HUES64 (cell line): ENCODE data around the gene TAS1R2.

Experiments used
- H3K27ac ChIP-seq: 2 replicates; pipeline ENCODE4 v1.7.0; 2013; ENCODE audit warnings: low read depth, low read length, inconsistent platforms
- H3K27me3 ChIP-seq: 2 replicates; pipeline ENCODE4 v1.6.1; 2013; ENCODE audit warnings: mild to moderate bottlenecking, low read length; ENCODE audit not compliant: insufficient read depth
- H3K36me3 ChIP-seq: 2 replicates; pipeline ENCODE4 v1.6.1; 2013; ENCODE audit warnings: mild to moderate bottlenecking, low read length; ENCODE audit not compliant: insufficient read depth
- H3K4me1 ChIP-seq: 2 replicates; pipeline ENCODE4 v1.6.1; 2013; ENCODE audit warnings: mild to moderate bottlenecking, low read length, moderate library complexity; ENCODE audit not compliant: insufficient read depth
- H3K4me3 ChIP-seq: 2 replicates; pipeline ENCODE4 v1.5.1; 2013; ENCODE audit warnings: mild to moderate bottlenecking, low read length, moderate library complexity
- H3K9ac ChIP-seq: 2 replicates; pipeline ENCODE4 v1.6.1; 2013; ENCODE audit warnings: mild to moderate bottlenecking, low read depth, low read length
- H3K9me3 ChIP-seq: 2 replicates; pipeline ENCODE4 v1.6.1; 2013; ENCODE audit warnings: low read depth, low read length; ENCODE audit not compliant: insufficient read depth
- WGBS: fragments of 150-250, 120-280 bp; methylation state at CpG from one replicate; pipeline ENCODE4 v1.1.7; 2013; ENCODE audit warnings: missing lambda C conversion rate; 5-methylcytosine and 5-hydroxymethylcytosine counted together

Gene TAS1R2

DNA sequence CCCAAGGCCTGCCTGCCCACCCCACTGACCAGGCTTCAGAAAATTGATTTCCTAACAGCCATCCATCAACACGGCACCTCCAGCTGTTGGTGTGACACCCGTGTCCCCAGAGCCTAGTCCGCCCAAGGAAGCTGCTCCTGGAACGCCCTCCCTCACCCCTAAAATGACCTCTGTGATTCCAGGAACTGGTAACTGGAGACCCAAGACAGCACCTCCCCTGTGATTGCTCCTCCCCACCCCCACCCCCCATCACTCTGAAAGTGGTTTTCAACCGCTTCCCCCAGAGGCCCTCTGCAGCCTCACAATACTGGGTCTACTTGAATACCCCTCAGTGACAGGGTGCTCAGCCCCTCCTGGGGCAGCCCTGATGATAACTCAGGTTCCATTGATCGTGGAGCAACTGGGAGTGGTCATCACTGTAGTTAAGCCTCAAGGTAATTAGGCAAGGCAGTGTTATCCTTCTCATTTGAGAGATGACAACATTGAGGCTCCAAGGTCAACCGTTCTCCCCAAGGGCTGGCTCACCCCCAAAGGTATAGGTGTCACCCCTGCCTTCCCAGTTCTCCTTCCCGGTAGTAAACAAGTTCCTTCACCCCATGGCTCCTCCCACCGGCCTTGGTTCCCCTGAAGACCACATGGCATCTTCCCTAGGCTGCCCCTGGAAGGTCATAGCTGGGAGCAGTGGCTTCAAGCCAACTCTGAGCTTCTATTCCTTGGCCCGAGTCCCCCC lies 52.0 kb downstream of the TAS1R2 start:
- H3K36me3 ChIP-seq = no peaks in the 10 kb centered on the region

GRCh38 chr1:18805925-18806849 lies 53.3 kb downstream of the TAS1R2 start:
- Histone ChIP-seq H3K27me3 (no peaks in the 10 kb centered on the region), H3K9ac (no peak overlapping the region), H3K4me1 (no peaks in the 10 kb centered on the region), H3K27ac (no peak overlapping the region), H3K4me3 (no peak overlapping the region), H3K36me3 (no peaks in the 10 kb centered on the region), H3K9me3 (no peaks in the 10 kb centered on the region)
- 82% methylated on average over 7 of the region's 7 CpGs for WGBS

More for the DNA sequence above, 52.0 kb downstream of the TAS1R2 start:
- Histone ChIP-seq H3K27me3 (no peaks in the 10 kb centered on the region), H3K9me3 (no peaks in the 10 kb centered on the region), H3K27ac (no peak overlapping the region), H3K9ac (no peak overlapping the region), H3K4me1 (no peaks in the 10 kb centered on the region), H3K4me3 (no peak overlapping the region)
- WGBS = 90% methylated on average over 10 of the region's 10 CpGs

GRCh38 chr1:18805150-18805879 lies 54.1 kb downstream of the TAS1R2 start:
- Histone ChIP-seq H3K9me3 (no peaks in the 10 kb centered on the region), H3K27me3 (no peaks in the 10 kb centered on the region), H3K9ac (no peak overlapping the region), H3K4me3 (no peak overlapping the region), H3K36me3 (no peaks in the 10 kb centered on the region), H3K27ac (no peak overlapping the region), H3K4me1 (no peaks in the 10 kb centered on the region)
- 78% methylated on average over 15 of the region's 15 CpGs for WGBS

DNA sequence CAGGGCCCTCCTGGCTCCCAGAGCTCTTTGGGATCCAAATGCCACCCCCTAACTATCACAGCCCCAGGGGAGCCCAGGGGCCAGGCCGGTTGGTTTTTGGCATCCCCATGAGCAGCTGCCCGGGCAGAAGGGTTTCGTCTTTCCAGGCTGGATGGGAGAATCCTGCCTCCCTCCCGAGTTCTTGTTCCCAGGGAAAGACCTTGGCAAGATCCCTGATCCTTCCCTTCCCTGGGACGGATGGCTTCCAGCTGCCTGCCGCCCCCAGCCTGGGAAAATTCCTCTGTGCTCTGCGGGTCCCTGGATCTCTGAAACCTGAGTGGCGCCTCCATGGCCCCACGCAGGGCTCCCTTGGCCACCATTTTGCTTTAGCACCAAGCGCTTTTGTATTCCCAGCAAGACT lies 55.6 kb downstream of the TAS1R2 start:
- WGBS = 80% methylated on average over 10 of the region's 10 CpGs
- Histone ChIP-seq H3K4me1 (no peaks in the 10 kb centered on the region), H3K27ac (no peak overlapping the region), H3K36me3 (no peaks in the 10 kb centered on the region), H3K9me3 (no peaks in the 10 kb centered on the region), H3K4me3 (no peak overlapping the region), H3K27me3 (no peaks in the 10 kb centered on the region), H3K9ac (no peak overlapping the region)

DNA sequence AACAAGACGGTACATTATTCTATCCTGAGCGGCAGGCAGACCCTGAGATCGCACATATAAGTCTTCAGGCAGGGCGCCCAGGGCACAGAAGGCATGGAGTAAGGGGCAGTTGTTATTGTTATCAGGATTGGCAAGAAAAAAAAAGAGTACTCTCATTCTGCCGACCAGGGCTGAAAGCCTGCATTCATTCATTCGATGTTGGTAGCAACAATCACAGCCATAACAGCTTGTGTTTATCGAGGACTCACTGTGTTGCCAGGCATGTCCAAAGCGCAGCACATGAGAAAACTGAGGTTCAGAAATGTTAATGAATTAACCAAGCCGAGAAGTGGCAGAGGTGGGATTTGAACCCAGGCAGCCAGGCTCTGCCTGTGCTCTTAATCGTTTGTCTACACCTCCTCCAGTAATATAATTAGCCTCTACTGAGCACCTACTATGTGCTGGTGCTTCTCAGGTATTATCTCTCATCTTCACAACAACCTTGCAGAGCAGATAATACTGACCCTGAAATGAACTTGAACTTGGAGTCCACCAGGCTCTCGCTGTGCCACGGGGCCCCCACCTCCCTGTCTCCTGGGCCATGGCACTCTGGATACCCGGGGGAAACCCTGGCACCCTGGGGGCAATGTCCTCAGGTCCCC lies 56.2 kb downstream of the TAS1R2 start:
- Histone ChIP-seq H3K27me3 (no peaks in the 10 kb centered on the region), H3K4me1 (no peaks in the 10 kb centered on the region), H3K27ac (no peak overlapping the region), H3K36me3 (no peaks in the 10 kb centered on the region), H3K9me3 (no peaks in the 10 kb centered on the region), H3K4me3 (no peak overlapping the region), H3K9ac (no peak overlapping the region)
- 88% methylated on average over 13 of the region's 13 CpGs for WGBS

GRCh38 chr1:18802231-18802630 lies 57.2 kb downstream of the TAS1R2 start:
- no peaks in the 10 kb centered on the region for H3K27me3 ChIP-seq
- H3K4me1 ChIP-seq = no peaks in the 10 kb centered on the region
- H3K36me3 ChIP-seq = no peaks in the 10 kb centered on the region
- no peak overlapping the region for H3K4me3 ChIP-seq
- no peak overlapping the region for H3K9ac ChIP-seq
- WGBS = 86% methylated on average over 3 of the region's 3 CpGs
- H3K9me3 ChIP-seq = no peaks in the 10 kb centered on the region
- H3K27ac ChIP-seq = no peak overlapping the region

GRCh38 chr1:18800258-18800657 lies 59.2 kb downstream of the TAS1R2 start:
- H3K27ac ChIP-seq = no peak overlapping the region
- no peaks in the 10 kb centered on the region for H3K9me3 ChIP-seq
- H3K27me3 ChIP-seq = no peaks in the 10 kb centered on the region
- 94% methylated on average over 6 of the region's 6 CpGs for WGBS
- H3K9ac ChIP-seq = no peak overlapping the region
- H3K4me1 ChIP-seq = peaks cover 3% of the 10 kb centered on the region; the same call in 1 of the 2 replicates
- no peak overlapping the region for H3K4me3 ChIP-seq
- H3K36me3 ChIP-seq = no peaks in the 10 kb centered on the region

GRCh38 chr1:18799454-18799853 lies 60.0 kb downstream of the TAS1R2 start:
- Histone ChIP-seq H3K4me1 (peaks cover 9% of the 10 kb centered on the region), H3K9me3 (no peaks in the 10 kb centered on the region), H3K36me3 (no peaks in the 10 kb centered on the region), H3K27ac (no peak overlapping the region), H3K4me3 (no peak overlapping the region), H3K27me3 (no peaks in the 10 kb centered on the region), H3K9ac (no peak overlapping the region)
- 77% methylated on average over 3 of the region's 3 CpGs for WGBS

DNA sequence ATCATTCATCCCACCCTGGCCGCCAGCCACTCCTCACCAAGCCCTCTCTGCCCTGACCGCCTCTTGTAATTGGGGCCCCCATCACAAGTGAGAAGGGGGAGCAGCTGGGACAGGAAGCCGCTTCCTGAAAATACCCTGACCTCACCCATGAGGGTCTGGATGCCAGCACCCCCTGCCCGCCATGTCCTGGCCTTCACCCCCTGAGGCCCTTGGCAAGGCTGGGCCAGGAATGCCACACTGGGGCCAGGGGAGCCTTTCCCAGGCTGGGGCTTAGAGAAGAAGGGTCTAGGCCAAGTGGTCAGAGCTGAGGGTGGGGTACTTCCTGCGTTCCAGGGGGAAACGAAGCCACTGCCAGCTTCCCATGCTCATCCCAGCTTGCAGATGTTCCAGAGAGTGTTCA lies 60.5 kb downstream of the TAS1R2 start:
- Histone ChIP-seq H3K36me3 (no peaks in the 10 kb centered on the region), H3K9ac (no peak overlapping the region), H3K9me3 (no peaks in the 10 kb centered on the region), H3K27ac (no peak overlapping the region), H3K4me1 (peaks cover 13% of the 10 kb centered on the region), H3K27me3 (no peaks in the 10 kb centered on the region), H3K4me3 (no peak overlapping the region)
- WGBS = 90% methylated on average over 6 of the region's 6 CpGs

GRCh38 chr1:18798533-18798932 lies 60.9 kb downstream of the TAS1R2 start:
- Histone ChIP-seq H3K4me1 (peaks cover 13% of the 10 kb centered on the region), H3K9ac (no peak overlapping the region), H3K4me3 (no peak overlapping the region), H3K9me3 (no peaks in the 10 kb centered on the region), H3K36me3 (no peaks in the 10 kb centered on the region), H3K27me3 (no peaks in the 10 kb centered on the region), H3K27ac (no peak overlapping the region)
- WGBS = 93% methylated on average over 13 of the region's 13 CpGs
